Stimulated activated CD8-positive, alpha-beta memory T cell treated with anti-CD3 and anti-CD28 coated beads, Interleukin-15, amount 100 ng/mL, for 48 hours (primary cell): ENCODE measurements around the gene TFF3.

Experiments
- DNase-seq, 2 donors: peaks; one replicate each; pipeline ENCODE4 v3.0.0-alpha.2; 2020; ENCODE audit warnings: low read depth in 2 of 2

The TFF3 gene

GRCh38 chr21:42346866-42347600 lies 31.8 kb upstream of the TFF3 start:
- no peak for DNase-seq

GRCh38 chr21:42346441-42346840 lies 31.2 kb upstream of the TFF3 start:
- DNase-seq = no peak

DNA sequence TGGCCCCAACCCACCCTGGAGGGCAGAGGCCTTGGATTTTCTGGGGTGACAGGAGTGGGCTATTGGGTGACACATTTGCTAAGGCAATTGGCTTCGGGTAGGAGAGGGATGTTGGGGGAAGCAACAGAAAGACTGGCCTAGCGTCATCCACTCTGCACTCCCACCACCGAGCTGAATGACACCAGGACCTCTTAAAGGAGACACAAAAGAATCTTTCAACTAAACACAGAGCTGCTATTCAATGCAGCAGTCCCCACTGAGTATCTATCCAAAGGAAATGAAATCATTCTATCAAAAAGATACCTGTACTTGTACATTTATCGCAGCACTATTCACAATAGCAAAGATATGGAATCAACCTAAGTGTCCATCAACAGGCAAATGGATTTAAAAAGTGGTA lies 29.4 kb upstream of the TFF3 start:
- DNase-seq = no peak

DNA sequence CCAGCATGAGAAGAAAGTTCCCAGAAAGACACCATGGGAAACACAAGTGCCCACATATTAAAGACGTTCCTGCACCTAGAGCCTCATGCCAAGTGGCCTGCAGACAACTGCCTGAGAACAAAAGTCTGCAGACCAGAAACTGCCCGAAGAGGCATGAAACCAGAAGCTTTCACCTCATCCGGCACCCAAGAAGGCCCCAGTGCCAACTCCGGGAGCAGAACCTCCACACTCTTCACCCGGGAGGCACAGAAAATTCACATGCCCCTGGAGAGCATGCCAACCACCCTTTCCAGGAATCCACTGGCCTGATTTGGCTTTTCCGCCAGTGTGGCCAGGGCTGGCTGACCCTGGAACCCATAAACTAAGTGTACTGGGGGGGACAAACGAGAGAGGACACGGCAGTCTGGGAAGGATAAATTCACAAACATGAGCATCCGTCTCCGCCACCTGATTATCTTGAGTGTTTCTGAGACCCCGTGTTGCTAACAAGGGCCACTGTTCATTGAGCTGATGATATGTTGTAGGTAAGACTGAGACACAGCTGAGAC lies 28.8 kb upstream of the TFF3 start:
- DNase-seq = no peak

DNA sequence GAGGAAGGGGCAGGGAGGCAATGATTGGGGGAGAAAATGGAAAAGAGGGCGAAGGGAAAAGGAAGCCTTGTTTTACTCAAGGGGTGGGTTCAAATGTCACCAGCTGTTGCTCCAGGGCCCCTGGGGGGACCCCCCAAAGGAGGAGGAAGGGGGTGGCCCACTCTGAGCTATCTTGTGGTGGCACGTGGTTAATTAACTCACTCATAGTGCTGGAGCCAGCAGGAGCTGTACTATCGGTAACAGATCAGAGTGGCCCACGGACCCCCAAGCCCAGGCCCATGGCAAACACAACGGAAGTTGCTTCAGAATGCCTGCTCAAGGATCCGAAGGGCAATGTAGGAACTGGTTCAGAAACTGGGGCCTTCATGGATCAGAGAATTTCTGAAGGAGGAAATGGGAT lies 28.3 kb upstream of the TFF3 start:
- DNase-seq = no peak

DNA sequence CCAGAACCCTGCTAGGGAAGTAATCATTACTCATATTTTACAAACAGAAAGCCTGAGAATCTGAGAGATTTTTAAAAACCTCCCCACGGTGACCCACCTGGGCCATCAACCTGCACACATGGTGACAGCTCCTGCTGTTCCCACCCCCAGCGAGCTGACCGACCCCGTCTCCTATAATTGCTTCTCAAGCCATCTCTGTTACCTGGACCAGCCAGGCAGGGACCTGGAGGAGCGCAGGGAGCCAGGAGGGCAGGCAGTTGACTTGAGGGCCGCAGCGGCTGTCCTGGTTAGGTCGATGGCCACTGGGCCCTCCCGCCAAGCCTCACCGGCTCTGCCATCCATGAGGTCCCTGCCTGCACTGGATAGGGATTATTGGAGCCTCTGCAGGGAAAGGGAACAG lies 27.9 kb upstream of the TFF3 start:
- DNase-seq = no peak

DNA sequence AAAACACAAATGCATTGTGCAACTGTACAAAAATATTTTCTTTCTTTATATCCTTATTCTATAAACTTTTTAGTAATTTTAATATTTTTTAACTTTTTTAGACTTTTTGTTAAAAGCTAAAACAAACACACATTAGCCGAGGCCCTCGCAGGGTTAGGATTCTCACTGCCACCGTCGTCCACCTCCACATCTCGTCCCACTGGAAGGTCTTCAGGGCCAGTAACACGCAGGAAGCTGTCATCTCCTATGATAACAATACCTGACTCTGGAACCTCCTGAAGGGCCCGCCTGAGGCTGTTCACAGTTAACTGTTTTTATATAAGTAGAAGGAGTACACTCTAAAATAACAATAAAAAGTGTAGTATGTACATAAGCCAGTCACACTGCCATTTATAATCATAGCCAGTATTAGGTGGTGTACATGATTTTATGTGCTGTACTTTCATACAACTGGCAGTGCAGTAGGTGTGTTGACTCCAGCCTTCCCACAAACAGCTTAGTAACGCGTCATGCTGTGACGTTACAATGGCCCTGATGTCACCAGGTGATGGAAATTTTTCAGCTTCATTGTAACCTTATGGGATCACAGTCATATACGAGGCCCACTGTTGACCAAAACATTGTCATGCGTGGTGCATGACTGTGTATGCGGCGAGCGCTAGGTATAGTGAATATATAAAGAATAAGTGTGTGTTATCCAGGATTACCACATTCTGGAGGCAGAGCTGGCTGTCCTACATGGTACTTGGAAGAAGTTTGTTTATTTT lies 26.8 kb upstream of the TFF3 start:
- no peak for DNase-seq

- no peak for DNase-seq
Observed at GRCh38 chr21:42340187-42341050, 25.2 kb upstream of the TFF3 start.

GRCh38 chr21:42338729-42339715 lies 23.8 kb upstream of the TFF3 start:
- no peak for DNase-seq

GRCh38 chr21:42337830-42338728 lies 22.9 kb upstream of the TFF3 start:
- peak; percentile 51 to 62 for DNase-seq

- DNase-seq = no peak
Observed at GRCh38 chr21:42337276-42337675, 22.1 kb upstream of the TFF3 start.

DNA sequence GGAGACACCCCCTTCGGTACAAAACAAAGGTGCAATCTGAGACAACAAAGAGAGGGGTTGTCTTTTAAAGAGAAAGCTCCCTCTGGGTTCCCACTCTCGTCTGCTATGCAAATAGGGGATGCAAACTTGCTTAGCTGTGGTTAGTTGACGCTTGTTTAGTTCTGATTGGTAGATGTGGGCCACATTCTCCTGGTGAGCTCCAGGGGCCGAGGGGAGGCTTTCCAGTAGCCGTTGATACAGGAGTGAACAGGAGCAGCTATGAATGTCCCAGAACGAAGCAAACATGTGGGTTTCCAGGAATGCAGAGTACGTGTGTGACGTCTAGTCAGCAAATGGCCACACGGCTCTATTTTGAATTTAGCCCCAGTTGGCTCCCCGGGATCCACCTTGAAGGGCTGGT lies 20.8 kb upstream of the TFF3 start:
- no peak for DNase-seq

GRCh38 chr21:42332557-42333317 lies 17.5 kb upstream of the TFF3 start:
- DNase-seq = no peak

DNA sequence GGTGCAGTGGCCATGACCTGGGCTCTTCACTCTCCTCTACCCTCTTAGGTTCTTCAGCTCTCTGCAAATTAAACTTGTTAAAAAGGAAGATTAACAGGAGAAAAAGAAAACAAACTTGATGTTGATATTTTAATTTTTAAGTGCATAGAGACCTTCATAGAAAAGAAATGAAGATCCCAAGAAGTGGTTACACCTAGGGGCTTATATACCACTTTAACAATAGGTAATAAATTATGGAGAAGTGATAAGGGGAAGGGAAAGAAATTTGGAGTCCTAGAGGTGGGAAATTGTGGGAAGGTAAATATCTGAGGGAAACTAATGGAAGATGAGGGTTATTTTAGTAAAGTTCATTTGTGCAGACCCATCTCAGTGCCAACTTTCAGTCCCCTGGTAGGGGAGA lies 16.5 kb upstream of the TFF3 start:
- no peak for DNase-seq

GRCh38 chr21:42330380-42331371 lies 15.5 kb upstream of the TFF3 start:
- no peak for DNase-seq

GRCh38 chr21:42324896-42325295 lies 9.7 kb upstream of the TFF3 start:
- no peak for DNase-seq

- DNase-seq = no peak
Observed at GRCh38 chr21:42321845-42322244, 6.6 kb upstream of the TFF3 start.

DNA sequence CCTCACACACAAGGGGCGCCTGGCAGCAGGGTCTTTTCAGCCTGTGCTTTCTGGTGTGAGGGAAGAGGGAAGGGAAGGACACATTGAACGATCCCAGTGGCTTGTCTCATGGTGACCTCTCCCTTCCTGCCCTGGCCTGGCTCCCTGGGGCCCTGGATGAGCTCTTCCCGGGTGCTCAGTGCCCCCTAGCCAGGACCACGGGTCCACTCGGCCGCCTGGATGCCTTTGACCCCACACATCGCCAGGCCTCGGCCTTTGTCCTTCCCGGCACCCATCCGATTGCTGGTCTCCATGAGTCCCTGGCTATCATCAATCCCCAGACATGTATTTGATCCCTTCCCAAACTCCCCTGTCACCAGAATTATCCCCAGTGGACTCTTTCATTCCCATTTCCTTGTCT lies 6.0 kb upstream of the TFF3 start:
- no peak for DNase-seq
